Loucy (cell line): ENCODE data around the gene RXRA.

Source experiments
- H2AFZ ChIP-seq: fragments of 200-600 bp; sonication (generic); 2 replicates; pipeline ENCODE4 v1.6.0; 2016; ENCODE audit warnings: antibody characterized with exemption, mild to moderate bottlenecking, low read length, moderate library complexity
- H3F3A ChIP-seq: fragments of 200-600 bp; 2 replicates; pipeline ENCODE4 v1.6.0; 2016; ENCODE audit warnings: antibody characterized with exemption, low read depth, mild to moderate bottlenecking
- H3K27me3 ChIP-seq: fragments of 200-600 bp; sonication (generic); 2 replicates; pipeline ENCODE4 v1.6.1; 2014; ENCODE audit warnings: low read length, mild to moderate bottlenecking; ENCODE audit not compliant: insufficient read depth, poor library complexity, severe bottlenecking
- H3K36me3 ChIP-seq: fragments of 200-600 bp; sonication (generic); 2 replicates; pipeline ENCODE4 v1.6.1; 2016; ENCODE audit warnings: low read length; ENCODE audit not compliant: insufficient read depth
- H3K4me1 ChIP-seq: fragments of 200-600 bp; sonication (generic); 2 replicates; pipeline ENCODE4 v1.5.1; 2014; ENCODE audit warnings: low read length, mild to moderate bottlenecking; ENCODE audit not compliant: insufficient read depth, poor library complexity, severe bottlenecking
- H3K4me2 ChIP-seq: fragments of 200-600 bp; sonication (generic); 2 replicates; pipeline ENCODE4 v1.6.0; 2014; ENCODE audit warnings: antibody characterized with exemption, low read length, low read depth, mild to moderate bottlenecking; ENCODE audit not compliant: poor library complexity, severe bottlenecking
- H3K4me3 ChIP-seq: fragments of 200-600 bp; sonication (generic); 2 replicates; pipeline ENCODE4 v1.5.1; 2014; ENCODE audit warnings: low read length, mild to moderate bottlenecking, mixed read lengths; ENCODE audit not compliant: poor library complexity, severe bottlenecking
- H3K79me2 ChIP-seq: fragments of 200-600 bp; sonication (generic); 2 replicates; pipeline ENCODE4 v1.6.1; 2014; ENCODE audit warnings: low read length; ENCODE audit not compliant: insufficient read depth
- H3K9ac ChIP-seq: fragments of 200-600 bp; sonication (generic); 2 replicates; pipeline ENCODE4 v1.6.0; 2014; ENCODE audit warnings: mild to moderate bottlenecking, low read depth, low read length, moderate library complexity; ENCODE audit not compliant: poor library complexity, severe bottlenecking
- H3K9me2 ChIP-seq: fragments of 200-600 bp; sonication (generic); replicated peaks from 2 replicates; pipeline ENCODE4 v1.6.1; 2016; ENCODE audit warnings: low read depth, low read length, mixed read lengths
- H3K9me3 ChIP-seq: fragments of 200-600 bp; sonication (generic); 2 replicates; pipeline ENCODE4 v1.6.1; 2014; ENCODE audit warnings: mild to moderate bottlenecking, antibody characterized with exemption, low read length, low read depth; ENCODE audit not compliant: insufficient read depth
- H4K20me1 ChIP-seq: fragments of 200-600 bp; sonication (generic); 2 replicates; pipeline ENCODE4 v1.6.0; 2014; ENCODE audit warnings: antibody characterized with exemption, low read length, mild to moderate bottlenecking; ENCODE audit not compliant: insufficient read depth, poor library complexity, severe bottlenecking
- EZH2phosphoT487 ChIP-seq: fragments of 200-600 bp; IDR thresholded peaks from 2 replicates; pipeline ENCODE4 v1.6.1; 2018; ENCODE audit warnings: antibody characterized with exemption, mild to moderate bottlenecking, moderate library complexity, borderline replicate concordance
- TF ChIP-seq, protein P1 (sequence below): fragments of 200-600 bp; sonication (generic); conservative IDR thresholded peaks from 2 replicates; pipeline ENCODE4 v1.5.1; 2014; ENCODE audit warnings: mild to moderate bottlenecking, antibody characterized with exemption, low read length

The RXRA gene

DNA sequence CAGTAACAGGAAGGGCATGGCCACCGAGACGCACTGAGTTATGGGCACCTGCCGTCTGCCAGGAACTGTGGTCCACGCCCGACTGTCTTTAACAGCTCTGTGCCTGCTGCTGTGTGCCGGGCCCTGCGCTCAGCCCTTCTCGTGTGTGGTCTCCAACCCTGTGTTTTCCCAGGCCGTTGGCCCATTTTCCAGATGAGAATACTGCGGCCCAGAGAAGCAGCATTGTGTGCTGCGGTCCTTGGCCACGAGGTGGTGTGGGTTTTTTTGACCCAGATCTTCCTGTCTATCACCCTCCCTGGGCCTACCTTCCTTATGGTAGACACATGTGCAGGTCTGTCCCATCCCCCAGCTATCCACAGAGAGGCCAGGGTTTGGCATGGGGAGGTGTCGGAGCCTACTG lies 47.0 kb downstream of the RXRA start:
- no peaks in the 10 kb centered on the region for H3K27me3 ChIP-seq
- H3K9ac ChIP-seq, result no peak overlapping the region
- H3K79me2 ChIP-seq, result peaks cover 89% of the 10 kb centered on the region; the same call in 1 of the 2 replicates
- no peaks in the 10 kb centered on the region for H3K36me3 ChIP-seq
- H3F3A ChIP-seq, result no peaks in the 10 kb centered on the region
- peaks cover 29% of the 10 kb centered on the region for H3K4me1 ChIP-seq
- no peak for TF ChIP-seq EZH2phosphoT487
- TF ChIP-seq, protein P1, sequence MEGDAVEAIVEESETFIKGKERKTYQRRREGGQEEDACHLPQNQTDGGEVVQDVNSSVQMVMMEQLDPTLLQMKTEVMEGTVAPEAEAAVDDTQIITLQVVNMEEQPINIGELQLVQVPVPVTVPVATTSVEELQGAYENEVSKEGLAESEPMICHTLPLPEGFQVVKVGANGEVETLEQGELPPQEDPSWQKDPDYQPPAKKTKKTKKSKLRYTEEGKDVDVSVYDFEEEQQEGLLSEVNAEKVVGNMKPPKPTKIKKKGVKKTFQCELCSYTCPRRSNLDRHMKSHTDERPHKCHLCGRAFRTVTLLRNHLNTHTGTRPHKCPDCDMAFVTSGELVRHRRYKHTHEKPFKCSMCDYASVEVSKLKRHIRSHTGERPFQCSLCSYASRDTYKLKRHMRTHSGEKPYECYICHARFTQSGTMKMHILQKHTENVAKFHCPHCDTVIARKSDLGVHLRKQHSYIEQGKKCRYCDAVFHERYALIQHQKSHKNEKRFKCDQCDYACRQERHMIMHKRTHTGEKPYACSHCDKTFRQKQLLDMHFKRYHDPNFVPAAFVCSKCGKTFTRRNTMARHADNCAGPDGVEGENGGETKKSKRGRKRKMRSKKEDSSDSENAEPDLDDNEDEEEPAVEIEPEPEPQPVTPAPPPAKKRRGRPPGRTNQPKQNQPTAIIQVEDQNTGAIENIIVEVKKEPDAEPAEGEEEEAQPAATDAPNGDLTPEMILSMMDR, result peak; percentile 29
- H3K9me2 ChIP-seq, result no peaks in the 10 kb centered on the region
- H2AFZ ChIP-seq, result no peak overlapping the region
- H4K20me1 ChIP-seq, result no peaks in the 10 kb centered on the region
- H3K4me2 ChIP-seq, result no peak overlapping the region
- no peaks in the 10 kb centered on the region for H3K9me3 ChIP-seq
- H3K4me3 ChIP-seq, result no peak overlapping the region

DNA sequence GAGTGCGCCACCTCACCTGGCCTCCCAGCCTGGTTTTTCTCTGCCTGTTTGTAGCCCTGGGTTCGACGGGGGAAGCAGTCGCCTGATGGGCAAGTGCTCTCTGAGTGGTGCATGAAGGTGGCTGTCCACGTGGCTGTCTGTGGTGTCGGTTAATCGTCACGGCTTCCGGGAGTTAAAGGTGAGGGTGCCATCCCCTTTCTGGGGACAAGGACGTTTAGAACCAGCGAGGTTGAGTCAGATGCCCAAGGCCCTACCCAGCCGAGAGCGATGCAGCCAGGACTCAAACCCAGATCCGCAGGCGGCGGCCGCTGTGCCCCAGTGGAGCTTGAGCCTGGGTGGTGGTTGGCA lies 47.7 kb downstream of the RXRA start:
- Histone ChIP-seq H3K4me1 (peaks cover 35% of the 10 kb centered on the region), H3K4me2 (no peak overlapping the region), H4K20me1 (no peaks in the 10 kb centered on the region), H3K36me3 (no peaks in the 10 kb centered on the region), H3F3A (no peaks in the 10 kb centered on the region), H3K4me3 (no peak overlapping the region), H3K9ac (no peak overlapping the region), H3K9me2 (no peaks in the 10 kb centered on the region), H3K27me3 (no peaks in the 10 kb centered on the region), H3K9me3 (no peaks in the 10 kb centered on the region), H2AFZ (no peak overlapping the region), H3K79me2 (peaks cover 89% of the 10 kb centered on the region; the same call in 1 of the 2 replicates)
- no peak for TF ChIP-seq EZH2phosphoT487
- TF ChIP-seq, protein P1, result no peak

DNA sequence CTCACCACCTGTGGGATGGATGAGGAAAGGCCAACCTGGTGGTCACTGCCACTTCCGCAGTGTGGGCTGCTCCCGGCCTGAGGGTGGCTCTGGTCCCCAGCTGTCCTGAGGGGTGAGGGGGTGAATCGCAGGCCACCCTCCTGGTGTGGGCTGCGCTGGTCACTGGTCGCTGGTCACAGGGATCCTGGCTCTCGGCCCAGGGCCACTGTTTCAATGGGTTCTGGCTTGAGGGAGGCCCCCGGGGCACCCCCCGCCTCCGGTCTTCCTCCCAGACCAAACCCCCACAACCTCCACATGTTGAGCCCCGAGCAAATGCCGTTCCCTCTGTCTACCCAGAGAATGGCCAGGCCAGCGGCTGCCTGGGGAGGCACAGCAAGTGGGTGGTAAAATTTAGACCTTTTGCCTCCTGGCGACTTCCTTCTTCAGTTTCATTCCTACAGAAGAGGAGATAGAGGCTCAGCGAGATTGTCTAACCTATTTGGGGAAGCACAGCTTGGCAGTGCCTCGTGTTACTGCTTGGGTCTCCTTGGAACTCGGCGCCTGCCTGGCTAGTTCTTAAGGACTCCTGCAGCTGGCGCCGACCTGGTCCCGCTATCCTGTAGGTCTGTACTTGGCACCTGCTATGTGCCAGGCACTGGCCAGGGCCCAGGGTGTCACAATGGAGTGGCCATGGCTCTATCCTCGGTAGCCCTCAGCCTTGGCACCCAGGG lies 48.2 kb downstream of the RXRA start:
- H3K9me2 ChIP-seq, result no peaks in the 10 kb centered on the region
- no peaks in the 10 kb centered on the region for H3K27me3 ChIP-seq
- H3K9ac ChIP-seq, result no peak overlapping the region
- TF ChIP-seq, protein P1, result no peak
- TF ChIP-seq EZH2phosphoT487, result no peak
- no peaks in the 10 kb centered on the region for H4K20me1 ChIP-seq
- H2AFZ ChIP-seq, result no peak overlapping the region
- H3K9me3 ChIP-seq, result no peaks in the 10 kb centered on the region
- H3K4me3 ChIP-seq, result no peak overlapping the region
- no peaks in the 10 kb centered on the region for H3F3A ChIP-seq
- no peaks in the 10 kb centered on the region for H3K36me3 ChIP-seq
- peaks cover 90% of the 10 kb centered on the region; the same call in 1 of the 2 replicates for H3K79me2 ChIP-seq
- peaks cover 38% of the 10 kb centered on the region for H3K4me1 ChIP-seq
- H3K4me2 ChIP-seq, result no peak overlapping the region
